GM12892 (cell line): ENCODE measurements around the gene ZNF644.

Experiments
- POLR2A ChIP-seq: IDR thresholded peaks from 2 replicates; pipeline ENCODE4 v1.6.1; 2011; ENCODE audit warnings: low read depth, low read length, control low read depth
- POLR2AphosphoS5 ChIP-seq: IDR thresholded peaks from 2 replicates; pipeline ENCODE4 v1.6.1; 2011; ENCODE audit warnings: low read depth, low read length, control low read depth

GRCh38 chr1:91054780-91055481 is 33.1 kb upstream of the ZNF644 start:
- TF ChIP-seq POLR2A (no peak), POLR2AphosphoS5 (no peak)
